Osteocyte (in vitro differentiated cells): Measurements from ENCODE around the gene LRRC15. TPM values are rescaled to one million over a fixed set of nuclear protein-coding genes. Genes with fewer than 3 reads are reported as not detected.

Source experiments
- DNase-seq: peaks from one replicate; pipeline ENCODE4 v3.0.0; 2021; ENCODE audit warnings: mixed read lengths; ENCODE audit not compliant: unreplicated experiment; ENCODE audit errors: extremely low spot score
- H3K27ac Mint-ChIP-seq: one replicate; pipeline ENCODE4 v1.8.0; 2021; ENCODE audit warnings: mild to moderate bottlenecking, mixed read lengths; ENCODE audit not compliant: unreplicated experiment
- H3K27me3 Mint-ChIP-seq: one replicate; pipeline ENCODE4 v1.8.0; 2021; ENCODE audit warnings: mixed read lengths; ENCODE audit not compliant: unreplicated experiment
- H3K36me3 Mint-ChIP-seq: one replicate; pipeline ENCODE4 v1.8.0; 2021; ENCODE audit warnings: mixed read lengths; ENCODE audit not compliant: unreplicated experiment
- H3K4me1 Mint-ChIP-seq: one replicate; pipeline ENCODE4 v1.8.0; 2021; ENCODE audit warnings: mixed read lengths; ENCODE audit not compliant: unreplicated experiment
- H3K4me3 Mint-ChIP-seq: one replicate; pipeline ENCODE4 v1.8.0; 2021; ENCODE audit warnings: mild to moderate bottlenecking, moderate library complexity, mixed read lengths; ENCODE audit not compliant: unreplicated experiment
- H3K9me3 Mint-ChIP-seq: one replicate; pipeline ENCODE4 v1.8.0; 2021; ENCODE audit warnings: mixed read lengths; ENCODE audit not compliant: unreplicated experiment
- CTCF ChIP-seq: fragments of 200-600 bp; sonication (generic); IDR thresholded peaks from 2 replicates; pipeline ENCODE4 v1.5.0; 2021; ENCODE audit warnings: antibody characterized with exemption, mild to moderate bottlenecking, moderate library complexity
- total RNA-seq: library from RNA; stranded (reverse); gene quantifications from 2 replicates; pipeline ENCODE4 v1.2.1, GENCODE V29; 2021

Gene LRRC15
- total RNA-seq, 1 donor from 2014 or later: 0.27 TPM

- peak overlapping the region; percentile 76 for H3K4me3 Mint-ChIP-seq
- peaks cover 12% of the 10 kb centered on the region for H3K27me3 Mint-ChIP-seq
- no peak for TF ChIP-seq CTCF
- no peaks in the 10 kb centered on the region for H3K9me3 Mint-ChIP-seq
- no peak for DNase-seq
- H3K36me3 Mint-ChIP-seq: no peaks in the 10 kb centered on the region
- H3K4me1 Mint-ChIP-seq: peaks cover 24% of the 10 kb centered on the region
- H3K27ac Mint-ChIP-seq: peak overlapping the region; percentile 10
These were observed 36.7 kb downstream of the LRRC15 start for GRCh38 chr3:194332858-194333211.

GRCh38 chr3:194330579-194330978, 39.0 kb downstream of the LRRC15 start:
- H3K4me3 Mint-ChIP-seq: no peak overlapping the region
- peaks cover 12% of the 10 kb centered on the region for H3K27me3 Mint-ChIP-seq
- no peaks in the 10 kb centered on the region for H3K9me3 Mint-ChIP-seq
- no peaks in the 10 kb centered on the region for H3K36me3 Mint-ChIP-seq
- no peak overlapping the region for H3K27ac Mint-ChIP-seq
- H3K4me1 Mint-ChIP-seq: peaks cover 24% of the 10 kb centered on the region
- TF ChIP-seq CTCF: no peak
- no peak for DNase-seq

- Mint-ChIP-seq H3K27ac (no peak overlapping the region), H3K4me3 (no peak overlapping the region), H3K36me3 (no peaks in the 10 kb centered on the region), H3K27me3 (peaks cover 12% of the 10 kb centered on the region), H3K9me3 (no peaks in the 10 kb centered on the region), H3K4me1 (peaks cover 24% of the 10 kb centered on the region)
- no peak for DNase-seq
- TF ChIP-seq CTCF: no peak
These were observed 39.4 kb downstream of the LRRC15 start for GRCh38 chr3:194330160-194330559.

GRCh38 chr3:194329583-194329965, 40.0 kb downstream of the LRRC15 start:
- Mint-ChIP-seq H3K27ac (no peak overlapping the region), H3K9me3 (no peaks in the 10 kb centered on the region), H3K4me3 (no peak overlapping the region), H3K36me3 (no peaks in the 10 kb centered on the region), H3K27me3 (peaks cover 12% of the 10 kb centered on the region), H3K4me1 (peaks cover 24% of the 10 kb centered on the region)
- no peak for TF ChIP-seq CTCF
- no peak for DNase-seq

GRCh38 chr3:194328942-194329582, 40.5 kb downstream of the LRRC15 start:
- Mint-ChIP-seq H3K27ac (no peak overlapping the region), H3K4me1 (peaks cover 23% of the 10 kb centered on the region), H3K4me3 (no peak overlapping the region)

More at GRCh38 chr3:194328942-194329582, 40.5 kb downstream of the LRRC15 start:
- TF ChIP-seq CTCF: no peak
- Mint-ChIP-seq H3K36me3 (no peaks in the 10 kb centered on the region), H3K9me3 (no peaks in the 10 kb centered on the region), H3K27me3 (peaks cover 12% of the 10 kb centered on the region)
- DNase-seq: no peak
